SK-N-SH (cell line): ENCODE measurements around the gene TOP3B. TPM values are rescaled to one million over a fixed set of nuclear protein-coding genes. Genes with fewer than 3 reads are reported as not detected.

Source experiments
- CTCF ChIA-PET: fragments of 300-600, 350-600 bp; formaldehyde crosslinking; extraction: SDS; loops from one replicate; lab custom pipeline; 2021; lab: Yijun Ruan, JAX
- POLR2A ChIA-PET: fragments of 350-600 bp; sonication (Branson Sonifier 250); formaldehyde crosslinking; extraction: SDS; loops from one replicate; lab custom pipeline; 2020; ENCODE audit warnings: antibody characterized with exemption, inconsistent platforms; lab: Yijun Ruan, JAX
- DNase-seq: peaks from one replicate; pipeline ENCODE4 v3.0.0; 2012
- H2AFZ ChIP-seq: fragments of 200-600 bp; sonication (generic); 2 replicates; pipeline ENCODE4 v1.8.1; 2016; ENCODE audit warnings: antibody characterized with exemption, mild to moderate bottlenecking, low read depth
- H3F3A ChIP-seq: fragments of 200-600 bp; sonication (generic); replicated peaks from 2 replicates; pipeline ENCODE3; 2016; ENCODE audit warnings: antibody characterized with exemption, mild to moderate bottlenecking; ENCODE audit not compliant: insufficient read depth
- H3K27ac ChIP-seq, 2 experiments: fragments of 200-500 bp in 1 of 2; fragments of 200-600 bp in 1 of 2; sonication (Bioruptor generic) in 1 of 2; sonication (generic), shearing (Covaris generic) in 1 of 2; 2 replicates each; pipeline versions ENCODE4 v1.5.1 to v1.6.1; 2014 to 2016; ENCODE audit warnings: low read depth in 2 of 2, inconsistent platforms in 1 of 2, low read length in 1 of 2, mild to moderate bottlenecking in 1 of 2, mixed read lengths in 1 of 2
- H3K27me3 ChIP-seq: fragments of 200-600 bp; sonication (generic), shearing (Covaris generic); 2 replicates; pipeline ENCODE4 v1.6.1; 2016; ENCODE audit warnings: mixed run types; ENCODE audit not compliant: insufficient read depth
- H3K36me3 ChIP-seq, 2 experiments: fragments of 200-500 bp in 1 of 2; fragments of 200-600 bp in 1 of 2; sonication (Bioruptor generic) in 1 of 2; sonication (generic) in 1 of 2; replicated peaks in 1 of 2; 2 replicates each; pipeline versions ENCODE3 to v1.5.1; 2014 to 2016; ENCODE audit warnings: low read length in 1 of 2, mild to moderate bottlenecking in 1 of 2; ENCODE audit not compliant: insufficient read depth in 2 of 2, control insufficient read depth in 1 of 2
- H3K4me1 ChIP-seq, 2 experiments: fragments of 200-500 bp in 1 of 2; fragments of 200-600 bp in 1 of 2; sonication (Bioruptor generic) in 1 of 2; sonication (generic), shearing (Covaris generic) in 1 of 2; 2 replicates each; pipeline versions ENCODE4 v1.5.1 to v1.6.1; 2014 to 2016; ENCODE audit warnings: low read depth in 1 of 2, low read length in 1 of 2, mixed run types in 1 of 2; ENCODE audit not compliant: insufficient read depth in 2 of 2, control insufficient read depth in 1 of 2
- H3K4me2 ChIP-seq: fragments of 200-600 bp; sonication (generic), shearing (Covaris generic); 2 replicates; pipeline ENCODE4 v1.6.1; 2017; ENCODE audit warnings: mixed run types
- H3K4me3 ChIP-seq, 2 experiments: fragments of 200-500 bp in 1 of 2; fragments of 200-600 bp in 1 of 2; sonication (Bioruptor generic) in 1 of 2; sonication (generic), shearing (Covaris generic) in 1 of 2; 2 replicates each; pipeline versions ENCODE4 v1.5.1 to v1.8.1; 2014 to 2016; ENCODE audit warnings: low read depth in 2 of 2, inconsistent platforms in 1 of 2, low read length in 1 of 2, mild to moderate bottlenecking in 1 of 2, mixed read lengths in 1 of 2, moderate library complexity in 1 of 2
- H3K79me2 ChIP-seq: fragments of 200-600 bp; sonication (generic); 2 replicates; pipeline ENCODE4 v1.8.1; 2017; ENCODE audit warnings: mild to moderate bottlenecking; ENCODE audit not compliant: insufficient read depth
- H3K9ac ChIP-seq: fragments of 200-600 bp; sonication (generic); 2 replicates; pipeline ENCODE4 v1.6.1; 2017; ENCODE audit warnings: mixed run types
- H3K9me2 ChIP-seq: fragments of 200-600 bp; sonication (generic); 2 replicates; pipeline ENCODE4 v1.6.1; 2017; ENCODE audit warnings: mixed run types
- H3K9me3 ChIP-seq: fragments of 200-600 bp; sonication (generic); 2 replicates; pipeline ENCODE4 v1.6.1; 2017; ENCODE audit warnings: mixed run types, mild to moderate bottlenecking, moderate library complexity
- H4K20me1 ChIP-seq: fragments of 200-600 bp; sonication (generic); 2 replicates; pipeline ENCODE4 v1.6.1; 2017; ENCODE audit warnings: mild to moderate bottlenecking, mixed run types; ENCODE audit not compliant: insufficient read depth
- CHD2 ChIP-seq: fragments of 150-350 bp; IDR thresholded peaks from 2 replicates; pipeline ENCODE4 v1.6.1; 2018; ENCODE audit warnings: low read length; ENCODE audit not compliant: partially characterized antibody
- EP300 ChIP-seq, 2 experiments: IDR thresholded peaks; 2 replicates each; pipeline versions ENCODE4 v1.4.0 to v1.6.1; 2012; ENCODE audit warnings: borderline replicate concordance in 1 of 2, low read depth in 1 of 2, low read length in 1 of 2
- FOSL2 ChIP-seq: IDR thresholded peaks from 2 replicates; pipeline ENCODE4 v1.4.0; 2012; ENCODE audit warnings: low read depth, mild to moderate bottlenecking, moderate library complexity, borderline replicate concordance
- FOXJ3 ChIP-seq: sonication (generic); formaldehyde crosslinking; IDR thresholded peaks from 2 replicates; pipeline ENCODE4 v1.5.1; 2020; ENCODE audit warnings: mild to moderate bottlenecking, missing genetic modification reagents
- FOXM1 ChIP-seq: IDR thresholded peaks from 2 replicates; pipeline ENCODE4 v1.4.0; 2012; ENCODE audit warnings: low read depth, mild to moderate bottlenecking
- GABPA ChIP-seq: IDR thresholded peaks from 2 replicates; pipeline ENCODE4 v1.4.0; 2012; ENCODE audit warnings: low read depth, mild to moderate bottlenecking
- GATA2 ChIP-seq: sonication (generic); formaldehyde crosslinking; IDR thresholded peaks from 2 replicates; pipeline ENCODE4 v1.5.0; 2020; ENCODE audit warnings: mild to moderate bottlenecking, missing genetic modification reagents
- JUND ChIP-seq: IDR thresholded peaks from 2 replicates; pipeline ENCODE4 v1.4.0; 2012
- NFIC ChIP-seq: IDR thresholded peaks from 2 replicates; pipeline ENCODE4 v1.4.0; 2012; ENCODE audit warnings: borderline replicate concordance
- SIN3A ChIP-seq: IDR thresholded peaks from 2 replicates; pipeline ENCODE4 v1.6.1; 2012; ENCODE audit warnings: low read depth, mild to moderate bottlenecking, low read length, moderate library complexity, borderline replicate concordance
- TAF1 ChIP-seq: IDR thresholded peaks from 2 replicates; pipeline ENCODE4 v1.6.1; 2012; ENCODE audit warnings: low read depth, mild to moderate bottlenecking, low read length, moderate library complexity, borderline replicate concordance
- TCF12 ChIP-seq: IDR thresholded peaks from 2 replicates; pipeline ENCODE4 v1.4.0; 2012
- YY1 ChIP-seq: IDR thresholded peaks from 2 replicates; pipeline ENCODE4 v1.4.0; 2012; ENCODE audit warnings: low read depth, mild to moderate bottlenecking
- WGBS: methylation state at CpG from one replicate; pipeline ENCODE4 v1.1.6; 2017; ENCODE audit warnings: low lambda C conversion rate; 5-methylcytosine and 5-hydroxymethylcytosine counted together
- polyA plus RNA-seq, 3 experiments: library from polyadenylated mRNA; depleted of rRNA; stranded (reverse); fragments of >200 nt; gene quantifications; 2 replicates each; pipeline ENCODE4 v1.2.3, GENCODE V29; 2012
- TF ChIP-seq, protein P1 (sequence below): fragments of 150-350 bp; IDR thresholded peaks from 2 replicates; pipeline ENCODE4 v1.6.1; 2016; ENCODE audit warnings: mild to moderate bottlenecking, low read depth, low read length
- TF ChIP-seq, protein P2 (sequence below): IDR thresholded peaks from 2 replicates; pipeline ENCODE4; 2012
- TF ChIP-seq, protein P3 (sequence below): fragments of 200-600 bp; sonication (generic); IDR thresholded peaks from 2 replicates; pipeline ENCODE4 v1.6.1; 2017; ENCODE audit warnings: antibody characterized with exemption, mild to moderate bottlenecking, moderate library complexity
- TF ChIP-seq, protein P4 (sequence below): IDR thresholded peaks from 2 replicates; pipeline ENCODE4 v1.6.1; 2012; ENCODE audit warnings: mild to moderate bottlenecking, low read depth, low read length, moderate library complexity

The TOP3B gene
- polyA plus RNA-seq, 1 of the 3 experiments (the other 2 are of a cell fraction) = 14.4 TPM

DNA sequence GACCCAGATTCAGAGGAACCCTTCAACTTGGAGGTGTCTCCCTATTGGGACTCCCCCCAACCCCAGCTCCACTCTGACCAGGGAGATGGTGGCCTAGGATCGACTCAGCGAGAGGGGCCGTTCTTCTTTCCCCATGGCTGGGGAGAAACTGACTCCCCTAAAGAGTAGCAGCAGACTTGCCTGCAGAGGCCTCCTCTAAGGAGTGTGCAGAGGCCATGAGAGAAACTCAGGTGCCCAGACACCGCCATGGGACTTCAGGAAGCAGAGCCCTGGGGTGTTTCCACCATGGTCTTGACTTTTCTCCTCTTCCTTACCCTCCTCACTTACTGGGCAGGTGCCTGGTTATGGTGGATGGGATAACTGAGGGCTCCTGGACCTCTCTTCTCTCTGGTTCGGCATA, 2.6 kb upstream of the TOP3B start:
- Histone ChIP-seq H3K4me2 (no peak overlapping the region), H3K27me3 (0 out of 2 replicates have a peak, but pooled peaks cover 11% of the 10 kb centered on the region), H3K9ac (no peak overlapping the region), H3K4me3 (no peak overlapping the region), H3F3A (no peaks in the 10 kb centered on the region), H3K9me2 (no peaks in the 10 kb centered on the region), H3K27ac (no peak overlapping the region), H4K20me1 (0 out of 2 replicates have a peak, but pooled peaks cover 2% of the 10 kb centered on the region), H3K79me2 (peaks cover 24% of the 10 kb centered on the region), H2AFZ (no peak overlapping the region), H3K4me1 (peaks cover 7 to 13% of the 10 kb centered on the region in 2 experiments; a peak in 1 of 4 replicates), H3K9me3 (no peaks in the 10 kb centered on the region), H3K36me3 (peaks cover 0 to 3% of the 10 kb centered on the region in 2 experiments)
- POLR2A ChIA-PET = no interaction called here
- 89% methylated on average over 5 of the region's 5 CpGs for WGBS
- TF ChIP-seq GATA2 (CRISPR knock-in tag) (no peak), EP300 (IDR thresholded peaks at IDR 0.05; ENCODE audit: borderline replicate concordance in 1 of 2, low read depth in 1 of 2, low read length in 1 of 2) (no peak), SIN3A (no peak), FOSL2 (no peak), FOXM1 (no peak), TCF12 (no peak), TAF1 (no peak), GABPA (no peak), NFIC (no peak), FOXJ3 (CRISPR knock-in tag) (no peak), YY1 (no peak), CHD2 (no peak), JUND (no peak)
- TF ChIP-seq, protein P1, sequence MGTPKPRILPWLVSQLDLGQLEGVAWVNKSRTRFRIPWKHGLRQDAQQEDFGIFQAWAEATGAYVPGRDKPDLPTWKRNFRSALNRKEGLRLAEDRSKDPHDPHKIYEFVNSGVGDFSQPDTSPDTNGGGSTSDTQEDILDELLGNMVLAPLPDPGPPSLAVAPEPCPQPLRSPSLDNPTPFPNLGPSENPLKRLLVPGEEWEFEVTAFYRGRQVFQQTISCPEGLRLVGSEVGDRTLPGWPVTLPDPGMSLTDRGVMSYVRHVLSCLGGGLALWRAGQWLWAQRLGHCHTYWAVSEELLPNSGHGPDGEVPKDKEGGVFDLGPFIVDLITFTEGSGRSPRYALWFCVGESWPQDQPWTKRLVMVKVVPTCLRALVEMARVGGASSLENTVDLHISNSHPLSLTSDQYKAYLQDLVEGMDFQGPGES = no peak
- TF ChIP-seq, protein P2, sequence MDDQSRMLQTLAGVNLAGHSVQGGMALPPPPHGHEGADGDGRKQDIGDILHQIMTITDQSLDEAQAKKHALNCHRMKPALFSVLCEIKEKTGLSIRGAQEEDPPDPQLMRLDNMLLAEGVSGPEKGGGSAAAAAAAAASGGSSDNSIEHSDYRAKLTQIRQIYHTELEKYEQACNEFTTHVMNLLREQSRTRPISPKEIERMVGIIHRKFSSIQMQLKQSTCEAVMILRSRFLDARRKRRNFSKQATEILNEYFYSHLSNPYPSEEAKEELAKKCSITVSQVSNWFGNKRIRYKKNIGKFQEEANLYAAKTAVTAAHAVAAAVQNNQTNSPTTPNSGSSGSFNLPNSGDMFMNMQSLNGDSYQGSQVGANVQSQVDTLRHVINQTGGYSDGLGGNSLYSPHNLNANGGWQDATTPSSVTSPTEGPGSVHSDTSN = no peak
- TF ChIP-seq, protein P3, sequence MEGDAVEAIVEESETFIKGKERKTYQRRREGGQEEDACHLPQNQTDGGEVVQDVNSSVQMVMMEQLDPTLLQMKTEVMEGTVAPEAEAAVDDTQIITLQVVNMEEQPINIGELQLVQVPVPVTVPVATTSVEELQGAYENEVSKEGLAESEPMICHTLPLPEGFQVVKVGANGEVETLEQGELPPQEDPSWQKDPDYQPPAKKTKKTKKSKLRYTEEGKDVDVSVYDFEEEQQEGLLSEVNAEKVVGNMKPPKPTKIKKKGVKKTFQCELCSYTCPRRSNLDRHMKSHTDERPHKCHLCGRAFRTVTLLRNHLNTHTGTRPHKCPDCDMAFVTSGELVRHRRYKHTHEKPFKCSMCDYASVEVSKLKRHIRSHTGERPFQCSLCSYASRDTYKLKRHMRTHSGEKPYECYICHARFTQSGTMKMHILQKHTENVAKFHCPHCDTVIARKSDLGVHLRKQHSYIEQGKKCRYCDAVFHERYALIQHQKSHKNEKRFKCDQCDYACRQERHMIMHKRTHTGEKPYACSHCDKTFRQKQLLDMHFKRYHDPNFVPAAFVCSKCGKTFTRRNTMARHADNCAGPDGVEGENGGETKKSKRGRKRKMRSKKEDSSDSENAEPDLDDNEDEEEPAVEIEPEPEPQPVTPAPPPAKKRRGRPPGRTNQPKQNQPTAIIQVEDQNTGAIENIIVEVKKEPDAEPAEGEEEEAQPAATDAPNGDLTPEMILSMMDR = no peak
- TF ChIP-seq, protein P4, sequence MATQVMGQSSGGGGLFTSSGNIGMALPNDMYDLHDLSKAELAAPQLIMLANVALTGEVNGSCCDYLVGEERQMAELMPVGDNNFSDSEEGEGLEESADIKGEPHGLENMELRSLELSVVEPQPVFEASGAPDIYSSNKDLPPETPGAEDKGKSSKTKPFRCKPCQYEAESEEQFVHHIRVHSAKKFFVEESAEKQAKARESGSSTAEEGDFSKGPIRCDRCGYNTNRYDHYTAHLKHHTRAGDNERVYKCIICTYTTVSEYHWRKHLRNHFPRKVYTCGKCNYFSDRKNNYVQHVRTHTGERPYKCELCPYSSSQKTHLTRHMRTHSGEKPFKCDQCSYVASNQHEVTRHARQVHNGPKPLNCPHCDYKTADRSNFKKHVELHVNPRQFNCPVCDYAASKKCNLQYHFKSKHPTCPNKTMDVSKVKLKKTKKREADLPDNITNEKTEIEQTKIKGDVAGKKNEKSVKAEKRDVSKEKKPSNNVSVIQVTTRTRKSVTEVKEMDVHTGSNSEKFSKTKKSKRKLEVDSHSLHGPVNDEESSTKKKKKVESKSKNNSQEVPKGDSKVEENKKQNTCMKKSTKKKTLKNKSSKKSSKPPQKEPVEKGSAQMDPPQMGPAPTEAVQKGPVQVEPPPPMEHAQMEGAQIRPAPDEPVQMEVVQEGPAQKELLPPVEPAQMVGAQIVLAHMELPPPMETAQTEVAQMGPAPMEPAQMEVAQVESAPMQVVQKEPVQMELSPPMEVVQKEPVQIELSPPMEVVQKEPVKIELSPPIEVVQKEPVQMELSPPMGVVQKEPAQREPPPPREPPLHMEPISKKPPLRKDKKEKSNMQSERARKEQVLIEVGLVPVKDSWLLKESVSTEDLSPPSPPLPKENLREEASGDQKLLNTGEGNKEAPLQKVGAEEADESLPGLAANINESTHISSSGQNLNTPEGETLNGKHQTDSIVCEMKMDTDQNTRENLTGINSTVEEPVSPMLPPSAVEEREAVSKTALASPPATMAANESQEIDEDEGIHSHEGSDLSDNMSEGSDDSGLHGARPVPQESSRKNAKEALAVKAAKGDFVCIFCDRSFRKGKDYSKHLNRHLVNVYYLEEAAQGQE = no peak
- no peak for DNase-seq
- CTCF ChIA-PET = interaction anchor here (1.1 kb wide), 1 partner anchor 13 kb away, joined by 4 read pairs; no protein-coding TSS in a partner anchor
